ENCODE results near the gene SFSWAP.

The SFSWAP gene

DNA sequence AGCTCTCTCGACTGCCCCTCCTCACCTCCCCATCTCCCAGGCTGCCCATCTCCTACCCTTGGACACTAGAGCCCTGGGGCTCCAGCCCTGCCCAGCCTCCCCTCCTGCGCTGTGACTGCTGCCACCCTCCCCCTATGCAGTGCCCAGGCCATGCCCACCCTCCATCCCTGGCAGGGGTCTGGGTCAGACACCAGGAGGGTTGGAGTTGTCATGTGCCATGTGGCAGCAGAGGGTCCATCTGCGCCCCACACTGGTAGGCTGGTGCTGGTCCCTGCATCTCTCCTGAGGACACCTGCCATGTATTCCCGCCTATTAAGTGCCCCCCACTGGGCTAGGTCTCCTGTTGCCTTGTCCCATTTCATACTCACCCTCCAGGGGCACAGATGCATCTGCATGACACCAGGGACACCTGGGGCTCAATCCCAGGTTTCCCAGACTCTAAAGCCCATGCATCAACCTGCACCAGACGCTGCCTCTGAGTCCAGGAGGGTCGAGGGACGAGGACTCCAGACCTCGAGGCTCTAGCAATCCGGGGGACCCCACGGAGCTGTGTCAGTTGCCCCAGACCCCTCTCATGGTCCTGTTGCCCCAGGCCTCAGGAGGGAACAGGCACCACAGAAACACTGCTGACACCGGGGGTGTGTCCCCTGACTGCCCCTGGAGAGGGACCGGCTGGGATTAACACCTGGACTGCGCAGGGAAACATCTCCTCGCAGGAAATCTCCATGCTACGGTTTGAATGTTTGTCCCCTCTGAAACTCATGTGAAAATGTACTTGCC, 23.4 kb upstream of the SFSWAP start:
- DNase-seq (ENCODE audit: extremely low read depth, insufficient read length) = no peak
- TF ChIP-seq, protein P1, sequence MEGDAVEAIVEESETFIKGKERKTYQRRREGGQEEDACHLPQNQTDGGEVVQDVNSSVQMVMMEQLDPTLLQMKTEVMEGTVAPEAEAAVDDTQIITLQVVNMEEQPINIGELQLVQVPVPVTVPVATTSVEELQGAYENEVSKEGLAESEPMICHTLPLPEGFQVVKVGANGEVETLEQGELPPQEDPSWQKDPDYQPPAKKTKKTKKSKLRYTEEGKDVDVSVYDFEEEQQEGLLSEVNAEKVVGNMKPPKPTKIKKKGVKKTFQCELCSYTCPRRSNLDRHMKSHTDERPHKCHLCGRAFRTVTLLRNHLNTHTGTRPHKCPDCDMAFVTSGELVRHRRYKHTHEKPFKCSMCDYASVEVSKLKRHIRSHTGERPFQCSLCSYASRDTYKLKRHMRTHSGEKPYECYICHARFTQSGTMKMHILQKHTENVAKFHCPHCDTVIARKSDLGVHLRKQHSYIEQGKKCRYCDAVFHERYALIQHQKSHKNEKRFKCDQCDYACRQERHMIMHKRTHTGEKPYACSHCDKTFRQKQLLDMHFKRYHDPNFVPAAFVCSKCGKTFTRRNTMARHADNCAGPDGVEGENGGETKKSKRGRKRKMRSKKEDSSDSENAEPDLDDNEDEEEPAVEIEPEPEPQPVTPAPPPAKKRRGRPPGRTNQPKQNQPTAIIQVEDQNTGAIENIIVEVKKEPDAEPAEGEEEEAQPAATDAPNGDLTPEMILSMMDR (IDR thresholded peaks at IDR 0.05; ENCODE audit: insufficient read depth, low read length, poor library complexity, severe bottlenecking) = no peak
- no peaks in the 10 kb centered on the region for H3K27me3 ChIP-seq (replicated peaks; ENCODE audit: control insufficient read depth, insufficient read depth, low read length)
- no peaks in the 10 kb centered on the region for H3K36me3 ChIP-seq (ENCODE audit: control insufficient read depth, insufficient read depth, low read length)
- H3K4me3 ChIP-seq (replicated peaks; ENCODE audit: low read depth, low read length) = no peak overlapping the region

DNA sequence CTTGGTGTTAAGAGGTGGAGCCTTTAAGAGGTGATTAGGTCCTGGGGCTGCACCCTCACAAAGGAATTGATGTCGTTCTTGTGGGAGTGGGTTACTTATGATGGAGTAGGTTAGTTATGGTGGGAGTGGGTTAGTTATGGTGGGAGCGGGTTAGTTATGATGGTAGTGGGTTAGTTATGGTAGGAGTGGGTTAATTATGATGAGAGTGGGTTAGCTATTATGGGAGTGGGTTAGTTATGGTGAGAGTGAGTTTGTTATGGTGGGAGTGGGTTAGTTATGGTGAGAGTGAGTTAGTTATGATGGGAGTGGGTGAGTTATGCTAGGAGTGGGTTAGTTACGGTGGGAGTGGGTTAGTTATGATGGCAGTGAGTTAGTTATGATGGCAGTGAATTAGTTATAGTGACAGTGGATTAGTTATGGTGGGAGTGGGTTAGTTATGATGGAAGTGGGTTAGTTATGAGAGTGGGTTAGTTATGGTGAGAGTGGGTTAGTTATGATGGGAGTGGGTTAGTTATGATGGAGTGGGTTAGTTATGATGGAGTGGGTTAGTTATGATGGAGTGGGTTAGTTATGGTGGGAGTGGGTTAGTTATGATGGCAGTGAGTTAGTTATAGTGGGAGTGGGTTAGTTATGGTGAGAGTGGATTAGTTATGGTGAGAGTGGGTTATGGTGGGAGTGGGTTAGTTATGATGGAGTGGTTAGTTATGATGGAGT, 22.6 kb upstream of the SFSWAP start:
- Histone ChIP-seq H3K27me3 (replicated peaks; ENCODE audit: control insufficient read depth, insufficient read depth, low read length) (no peaks in the 10 kb centered on the region), H3K36me3 (ENCODE audit: control insufficient read depth, insufficient read depth, low read length) (no peaks in the 10 kb centered on the region), H3K4me3 (replicated peaks; ENCODE audit: low read depth, low read length) (no peak overlapping the region)
- TF ChIP-seq, protein P1 (IDR thresholded peaks at IDR 0.05; ENCODE audit: insufficient read depth, low read length, poor library complexity, severe bottlenecking) = no peak
- no peak for DNase-seq (ENCODE audit: extremely low read depth, insufficient read length)

DNA sequence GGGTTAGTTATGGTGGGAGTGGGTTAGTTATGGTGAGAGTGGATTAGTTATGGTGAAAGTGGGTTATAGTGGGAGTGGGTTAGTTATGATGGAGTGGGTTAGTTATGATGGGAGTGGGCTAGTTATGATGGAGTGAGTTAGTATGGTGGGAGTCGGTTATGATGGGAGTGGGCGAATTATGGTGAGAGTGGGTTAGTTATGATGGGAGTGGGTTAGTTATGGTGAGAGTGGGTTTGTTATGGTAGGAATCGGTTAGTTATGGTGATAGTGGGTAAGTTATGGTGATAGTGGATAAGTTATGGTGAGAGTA, 22.1 kb upstream of the SFSWAP start:
- H3K4me3 ChIP-seq (replicated peaks; ENCODE audit: low read depth, low read length) = no peak overlapping the region
- TF ChIP-seq, protein P1 (IDR thresholded peaks at IDR 0.05; ENCODE audit: insufficient read depth, low read length, poor library complexity, severe bottlenecking) = no peak
- H3K36me3 ChIP-seq (ENCODE audit: control insufficient read depth, insufficient read depth, low read length) = no peaks in the 10 kb centered on the region
- H3K27me3 ChIP-seq (replicated peaks; ENCODE audit: control insufficient read depth, insufficient read depth, low read length) = no peaks in the 10 kb centered on the region
- DNase-seq (ENCODE audit: extremely low read depth, insufficient read length) = no peak

DNA sequence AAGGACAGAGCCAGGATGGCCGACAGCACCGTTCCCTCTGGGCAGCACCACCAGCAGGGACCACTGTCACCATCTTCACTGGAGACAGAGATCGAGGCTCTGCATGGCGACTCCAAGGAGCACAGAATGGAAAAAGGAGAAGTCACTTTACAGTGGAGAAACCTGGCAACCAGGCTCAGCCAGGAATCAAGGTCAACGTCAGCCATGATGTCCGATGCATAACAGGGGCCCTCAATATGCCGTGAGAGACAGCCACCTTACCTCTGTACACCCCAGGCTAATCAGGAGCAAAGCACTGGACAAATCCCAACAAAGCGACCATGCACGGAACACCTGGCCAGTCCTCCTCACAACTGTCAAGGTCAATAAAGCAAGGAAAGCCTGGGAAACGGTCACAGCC, 20.6 kb upstream of the SFSWAP start:
- Histone ChIP-seq H3K4me3 (replicated peaks; ENCODE audit: low read depth, low read length) (no peak overlapping the region), H3K27me3 (replicated peaks; ENCODE audit: control insufficient read depth, insufficient read depth, low read length) (no peaks in the 10 kb centered on the region), H3K36me3 (ENCODE audit: control insufficient read depth, insufficient read depth, low read length) (no peaks in the 10 kb centered on the region)
- no peak for DNase-seq (ENCODE audit: extremely low read depth, insufficient read length)
- TF ChIP-seq, protein P1 (IDR thresholded peaks at IDR 0.05; ENCODE audit: insufficient read depth, low read length, poor library complexity, severe bottlenecking) = no peak

DNA sequence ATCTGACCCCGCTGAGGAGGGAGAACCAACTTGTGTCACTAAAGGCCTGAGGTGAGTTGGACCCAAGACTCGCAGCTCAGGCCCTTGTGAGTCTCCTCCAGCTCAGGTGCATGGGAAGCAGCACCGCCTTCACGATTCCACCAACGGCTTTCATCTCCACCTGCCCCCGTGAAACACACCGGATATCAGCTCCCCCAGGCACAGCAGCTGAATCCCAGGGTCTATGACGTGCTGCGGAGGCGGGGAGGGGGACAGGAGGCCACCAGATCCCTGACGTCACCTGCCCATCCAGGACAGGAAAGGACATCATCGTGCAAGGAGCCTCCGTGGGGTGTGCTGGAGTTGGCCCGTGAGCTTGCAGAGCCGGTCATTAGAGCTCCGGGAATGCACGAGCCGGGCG, 18.5 kb upstream of the SFSWAP start:
- no peak overlapping the region for H3K4me3 ChIP-seq (replicated peaks; ENCODE audit: low read depth, low read length)
- TF ChIP-seq, protein P1 (IDR thresholded peaks at IDR 0.05; ENCODE audit: insufficient read depth, low read length, poor library complexity, severe bottlenecking) = no peak
- H3K36me3 ChIP-seq (ENCODE audit: control insufficient read depth, insufficient read depth, low read length) = no peaks in the 10 kb centered on the region
- DNase-seq (ENCODE audit: extremely low read depth, insufficient read length) = no peak
- no peaks in the 10 kb centered on the region for H3K27me3 ChIP-seq (replicated peaks; ENCODE audit: control insufficient read depth, insufficient read depth, low read length)

Measured in GM06990 (cell line).